Measurements from ENCODE around the gene SPDYE2. TPM values are rescaled to one million over a fixed set of nuclear protein-coding genes. Genes with fewer than 3 reads are reported as not detected.
"Not testable (repeated sequence)": the region's sequence is repeated elsewhere in the genome, so short reads cannot be mapped to it uniquely, and the experiment has no call there.

Gene SPDYE2
- total RNA-seq, 1 experiment from 2014 or later: not detected

GRCh38 chr7:102611675-102612325 is 60.8 kb downstream of the SPDYE2 start:
- no CpG with 5 or more reads among the region's 10 CpGs for WGBS (ENCODE audit: extremely low coverage, insufficient read length, low lambda C conversion rate)
- not testable (repeated sequence) for H3K56ac ChIP-seq (ENCODE audit: insufficient read length, low read depth, low read length); H3K27me3 Mint-ChIP-seq (ENCODE audit: low read depth); DNase-seq; H2AFZ ChIP-seq (ENCODE audit: low read length); H2BK15ac ChIP-seq (ENCODE audit: low read depth, low read length); H3K27ac ChIP-seq (ENCODE audit: insufficient read length, low read depth, low read length); H3K36me3 Mint-ChIP-seq (ENCODE audit: insufficient read depth in 1 of 3, low read depth in 3 of 3); H3K4me1 ChIP-seq (ENCODE audit: insufficient read depth, low read length); H3K79me1 ChIP-seq (ENCODE audit: insufficient read depth, low read depth, low read length, poor library complexity, severe bottlenecking); H3K23me2 ChIP-seq (ENCODE audit: insufficient read length, low read depth, low read length, poor library complexity, severe bottlenecking); H3K4me2 ChIP-seq (ENCODE audit: insufficient read depth, insufficient read length, low read length); H3K4ac ChIP-seq (ENCODE audit: low read depth, low read length); H2BK20ac ChIP-seq (ENCODE audit: low read depth, low read length, poor library complexity, severe bottlenecking); H4K8ac ChIP-seq (replicated peaks; ENCODE audit: insufficient read length, low read depth, low read length); H3T11ph ChIP-seq (ENCODE audit: low read length); H3K18ac ChIP-seq (ENCODE audit: insufficient read length, low read depth, low read length); H2BK120ac ChIP-seq (ENCODE audit: low read depth, low read length, poor library complexity, severe bottlenecking); H3K79me2 ChIP-seq (ENCODE audit: insufficient read depth, low read length); H4K20me1 ChIP-seq (ENCODE audit: control insufficient read depth, insufficient read depth, insufficient read length); H3K4me1 Mint-ChIP-seq; H3K14ac ChIP-seq (ENCODE audit: insufficient read depth, low read length); H2BK12ac ChIP-seq (ENCODE audit: insufficient read length, low read depth, low read length); H4K91ac ChIP-seq (ENCODE audit: insufficient read length, low read depth, low read length); H3K27ac Mint-ChIP-seq; H4K5ac ChIP-seq (ENCODE audit: insufficient read length, low read depth, low read length); H3K9me3 ChIP-seq (ENCODE audit: control insufficient read depth, low read depth, low read length); H2BK5ac ChIP-seq (ENCODE audit: insufficient read length, low read length); H3K27me3 ChIP-seq (ENCODE audit: insufficient read depth, low read length); H3K23ac ChIP-seq (ENCODE audit: insufficient read length, low read depth, low read length); H2AK5ac ChIP-seq (ENCODE audit: insufficient read length, low read length); H3K9me3 Mint-ChIP-seq; H3K9ac ChIP-seq (ENCODE audit: extremely low read depth, insufficient read length, low read length)
- H3K4me3 Mint-ChIP-seq: peak overlapping the region in 1 of 2 experiments; percentile 48; a peak in 1 of 5 replicates

Other genes with a start within 250 kb of the SPDYE2 start
- not detected in 2 replicates for gene SPDYE6, start 194.8 kb upstream of the SPDYE2 start, total RNA-seq (2021)
- gene PRKRIP1, start 154.9 kb upstream of the SPDYE2 start, total RNA-seq (2021): 36.0 and 38.8 TPM in 2 replicates
- 26.6 and 26.7 TPM in 2 replicates for gene ORAI2, start 117.7 kb upstream of the SPDYE2 start, total RNA-seq (2021)
- 23.9 and 24.2 TPM in 2 replicates for gene ALKBH4, start 86.4 kb upstream of the SPDYE2 start, total RNA-seq (2021)
- 33.1 and 35.1 TPM in 2 replicates for gene LRWD1, start 86.2 kb upstream of the SPDYE2 start, total RNA-seq (2021)
- gene POLR2J, start 72.3 kb upstream of the SPDYE2 start, total RNA-seq (2021): 52.2 and 58.5 TPM in 2 replicates
- gene RASA4B, start 33.4 kb upstream of the SPDYE2 start, total RNA-seq (2021): 3.7 and 4.8 TPM in 2 replicates
- gene UPK3BL2, start 7.5 kb upstream of the SPDYE2 start, total RNA-seq (2021): 2.7 and 4.6 TPM in 2 replicates
- 12.3 and 14.9 TPM in 2 replicates for gene POLR2J3, start 21.4 kb downstream of the SPDYE2 start, total RNA-seq (2021)
- gene RASA4, start 65.5 kb downstream of the SPDYE2 start, total RNA-seq (2021): 10.0 and 11.1 TPM in 2 replicates
- gene UPK3BL1, start 91.6 kb downstream of the SPDYE2 start, total RNA-seq (2021): 6.8 and 12.4 TPM in 2 replicates
- gene SPDYE2B, start 99.1 kb downstream of the SPDYE2 start, total RNA-seq (2021): not detected in 2 replicates
- 2.6 and 3.6 TPM in 2 replicates for gene POLR2J2, start 120.4 kb downstream of the SPDYE2 start, total RNA-seq (2021)
- 5.6 and 7.0 TPM in 2 replicates for gene FAM185A, start 197.8 kb downstream of the SPDYE2 start, total RNA-seq (2021)